HepG2 (cell line): ENCODE results near the gene SLC23A3. TPM values are rescaled to one million over a fixed set of nuclear protein-coding genes. Genes with fewer than 3 reads are reported as not detected.

Experiments
- ASH2L ChIP-seq: fragments of 300-600, 200-600 bp; sonication (generic); IDR thresholded peaks from 2 replicates; pipeline ENCODE4 v1.7.0; 2017; ENCODE audit warnings: low read depth, mild to moderate bottlenecking, moderate library complexity, mixed read lengths, low read length; ENCODE audit not compliant: insufficient read length
- CHD4 ChIP-seq: fragments of 200-600 bp; sonication (generic); IDR thresholded peaks from 2 replicates; pipeline ENCODE4 v1.7.0; 2017; ENCODE audit warnings: mild to moderate bottlenecking, low read length, borderline replicate concordance
- HNF1B ChIP-seq: sonication (generic); formaldehyde crosslinking; IDR thresholded peaks from 2 replicates; pipeline ENCODE4 v1.5.1; 2020; ENCODE audit warnings: mild to moderate bottlenecking, moderate library complexity, missing genetic modification reagents
- ISL2 ChIP-seq: sonication (generic); formaldehyde crosslinking; IDR thresholded peaks from 2 replicates; pipeline ENCODE4 v1.5.0; 2020; ENCODE audit warnings: missing genetic modification reagents
- MLLT10 ChIP-seq: sonication (generic); formaldehyde crosslinking; IDR thresholded peaks from 2 replicates; pipeline ENCODE4 v1.4.0; 2020; ENCODE audit warnings: missing genetic modification reagents
- POLR2G ChIP-seq: fragments of 200-400 bp; formaldehyde crosslinking; IDR thresholded peaks from 2 replicates; pipeline ENCODE4 v1.6.1; 2018; ENCODE audit warnings: mild to moderate bottlenecking, low read depth, low read length, moderate library complexity
- TEAD2 ChIP-seq: sonication (generic); formaldehyde crosslinking; IDR thresholded peaks from 2 replicates; pipeline ENCODE4 v1.9.0; 2021; ENCODE audit warnings: missing genetic modification reagents
- ZFY ChIP-seq: sonication (generic); formaldehyde crosslinking; IDR thresholded peaks from 2 replicates; pipeline ENCODE4 v1.4.0; 2020; ENCODE audit warnings: missing genetic modification reagents
- ZNF552 ChIP-seq: sonication (generic); formaldehyde crosslinking; IDR thresholded peaks from 2 replicates; pipeline ENCODE4 v1.9.0; 2022; ENCODE audit warnings: missing genetic modification reagents, mild to moderate bottlenecking, borderline replicate concordance
- ZNF678 ChIP-seq: sonication (generic); formaldehyde crosslinking; IDR thresholded peaks from 2 replicates; pipeline ENCODE4 v1.4.0; 2020; ENCODE audit warnings: mild to moderate bottlenecking, missing genetic modification reagents
- ZNF749 ChIP-seq: sonication (generic); formaldehyde crosslinking; IDR thresholded peaks from 2 replicates; pipeline ENCODE4 v1.8.0; 2022; ENCODE audit warnings: mild to moderate bottlenecking, missing genetic modification reagents, moderate library complexity, borderline replicate concordance
- polyA plus RNA-seq, 8 experiments: library from polyadenylated mRNA; depleted of rRNA in 3 of 8; stranded (reverse) in 7 of 8; unstranded in 1 of 8; fragments of >200 nt; fragmentation: Illumina TruSeq in 4 of 8; extraction: Trizol in 4 of 8; gene quantifications; 2 replicates each; pipeline versions ENCODE4 v1.2.1 to v1.2.3, GENCODE V29; 2011 to 2016; ENCODE audit warnings: low read depth in 4 of 8, missing spikeins in 1 of 8, mixed read lengths in 1 of 8; ENCODE audit not compliant: insufficient read depth in 1 of 8
- total RNA-seq, 5 experiments: library from RNA; depleted of rRNA; stranded (reverse); fragments of >200 nt; fragmentation: Illumina TruSeq; extraction: Trizol; gene quantifications; 2 replicates each; pipeline ENCODE4 v1.2.3, GENCODE V29; 2016; ENCODE audit warnings: low read depth in 1 of 5
- TF ChIP-seq, protein P1 (sequence below): sonication (generic); formaldehyde crosslinking; IDR thresholded peaks from 2 replicates; pipeline ENCODE4 v1.8.0; 2022; ENCODE audit warnings: mild to moderate bottlenecking, missing genetic modification reagents, borderline replicate concordance
- TF ChIP-seq, protein P2 (sequence below): sonication (generic); formaldehyde crosslinking; IDR thresholded peaks from 2 replicates; pipeline ENCODE4 v1.5.1; 2020; ENCODE audit warnings: mild to moderate bottlenecking, missing genetic modification reagents, moderate library complexity
- TF ChIP-seq, protein P3 (sequence below): IDR thresholded peaks from 2 replicates; pipeline ENCODE4 v1.6.1; 2016
- TF ChIP-seq, protein P4 (sequence below): sonication (generic); formaldehyde crosslinking; IDR thresholded peaks from 2 replicates; pipeline ENCODE4 v1.4.0; 2020; ENCODE audit warnings: mild to moderate bottlenecking, missing genetic modification reagents
- TF ChIP-seq, protein P5 (sequence below): sonication (generic); formaldehyde crosslinking; IDR thresholded peaks from 2 replicates; pipeline ENCODE4 v1.5.0; 2020; ENCODE audit warnings: missing genetic modification reagents, mild to moderate bottlenecking, borderline replicate concordance

Gene SLC23A3
- total and polyA plus RNA-seq, 2 of the 13 experiments (the other 11 are each of a cell fraction or from before 2014, with no cell fraction given): 0.38 to 0.78 TPM

- no peak for TF ChIP-seq TEAD2 (CRISPR knock-in tag)
- TF ChIP-seq POLR2G: peak; percentile 26; the same call in 1 of the 2 replicates
- no peak for TF ChIP-seq ZNF749 (CRISPR knock-in tag)
- TF ChIP-seq, protein P1, sequence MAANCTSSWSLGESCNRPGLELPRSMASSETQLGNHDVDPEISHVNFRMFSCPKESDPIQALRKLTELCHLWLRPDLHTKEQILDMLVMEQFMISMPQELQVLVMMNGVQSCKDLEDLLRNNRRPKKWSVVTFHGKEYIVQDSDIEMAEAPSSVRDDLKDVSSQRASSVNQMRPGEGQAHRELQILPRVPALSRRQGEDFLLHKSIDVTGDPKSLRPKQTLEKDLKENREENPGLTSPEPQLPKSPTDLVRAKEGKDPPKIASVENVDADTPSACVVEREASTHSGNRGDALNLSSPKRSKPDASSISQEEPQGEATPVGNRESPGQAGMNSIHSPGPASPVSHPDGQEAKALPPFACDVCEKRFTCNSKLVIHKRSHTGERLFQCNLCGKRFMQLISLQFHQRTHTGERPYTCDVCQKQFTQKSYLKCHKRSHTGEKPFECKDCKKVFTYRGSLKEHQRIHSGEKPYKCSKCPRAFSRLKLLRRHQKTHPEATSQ (CRISPR knock-in tag): no peak
- peak; percentile 19; the same call in 1 of the 2 replicates for TF ChIP-seq ZFY (CRISPR knock-in tag)
- TF ChIP-seq, protein P2, sequence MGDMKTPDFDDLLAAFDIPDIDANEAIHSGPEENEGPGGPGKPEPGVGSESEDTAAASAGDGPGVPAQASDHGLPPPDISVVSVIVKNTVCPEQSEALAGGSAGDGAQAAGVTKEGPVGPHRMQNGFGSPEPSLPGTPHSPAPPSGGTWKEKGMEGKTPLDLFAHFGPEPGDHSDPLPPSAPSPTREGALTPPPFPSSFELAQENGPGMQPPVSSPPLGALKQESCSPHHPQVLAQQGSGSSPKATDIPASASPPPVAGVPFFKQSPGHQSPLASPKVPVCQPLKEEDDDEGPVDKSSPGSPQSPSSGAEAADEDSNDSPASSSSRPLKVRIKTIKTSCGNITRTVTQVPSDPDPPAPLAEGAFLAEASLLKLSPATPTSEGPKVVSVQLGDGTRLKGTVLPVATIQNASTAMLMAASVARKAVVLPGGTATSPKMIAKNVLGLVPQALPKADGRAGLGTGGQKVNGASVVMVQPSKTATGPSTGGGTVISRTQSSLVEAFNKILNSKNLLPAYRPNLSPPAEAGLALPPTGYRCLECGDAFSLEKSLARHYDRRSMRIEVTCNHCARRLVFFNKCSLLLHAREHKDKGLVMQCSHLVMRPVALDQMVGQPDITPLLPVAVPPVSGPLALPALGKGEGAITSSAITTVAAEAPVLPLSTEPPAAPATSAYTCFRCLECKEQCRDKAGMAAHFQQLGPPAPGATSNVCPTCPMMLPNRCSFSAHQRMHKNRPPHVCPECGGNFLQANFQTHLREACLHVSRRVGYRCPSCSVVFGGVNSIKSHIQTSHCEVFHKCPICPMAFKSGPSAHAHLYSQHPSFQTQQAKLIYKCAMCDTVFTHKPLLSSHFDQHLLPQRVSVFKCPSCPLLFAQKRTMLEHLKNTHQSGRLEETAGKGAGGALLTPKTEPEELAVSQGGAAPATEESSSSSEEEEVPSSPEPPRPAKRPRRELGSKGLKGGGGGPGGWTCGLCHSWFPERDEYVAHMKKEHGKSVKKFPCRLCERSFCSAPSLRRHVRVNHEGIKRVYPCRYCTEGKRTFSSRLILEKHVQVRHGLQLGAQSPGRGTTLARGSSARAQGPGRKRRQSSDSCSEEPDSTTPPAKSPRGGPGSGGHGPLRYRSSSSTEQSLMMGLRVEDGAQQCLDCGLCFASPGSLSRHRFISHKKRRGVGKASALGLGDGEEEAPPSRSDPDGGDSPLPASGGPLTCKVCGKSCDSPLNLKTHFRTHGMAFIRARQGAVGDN: peak; percentile 29; the same call in 1 of the 2 replicates
- no peak for TF ChIP-seq ISL2
- no peak for TF ChIP-seq MLLT10 (CRISPR knock-in tag)
- TF ChIP-seq HNF1B (CRISPR knock-in tag): 0 out of 2 replicates have a peak, but pooled peaks have one; percentile 42
- no peak for TF ChIP-seq ZNF678 (CRISPR knock-in tag)
- TF ChIP-seq CHD4: no peak
- TF ChIP-seq, protein P3, sequence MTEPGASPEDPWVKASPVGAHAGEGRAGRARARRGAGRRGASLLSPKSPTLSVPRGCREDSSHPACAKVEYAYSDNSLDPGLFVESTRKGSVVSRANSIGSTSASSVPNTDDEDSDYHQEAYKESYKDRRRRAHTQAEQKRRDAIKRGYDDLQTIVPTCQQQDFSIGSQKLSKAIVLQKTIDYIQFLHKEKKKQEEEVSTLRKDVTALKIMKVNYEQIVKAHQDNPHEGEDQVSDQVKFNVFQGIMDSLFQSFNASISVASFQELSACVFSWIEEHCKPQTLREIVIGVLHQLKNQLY (CRISPR knock-in tag): no peak
- TF ChIP-seq ZNF552: no peak
- TF ChIP-seq, protein P4, sequence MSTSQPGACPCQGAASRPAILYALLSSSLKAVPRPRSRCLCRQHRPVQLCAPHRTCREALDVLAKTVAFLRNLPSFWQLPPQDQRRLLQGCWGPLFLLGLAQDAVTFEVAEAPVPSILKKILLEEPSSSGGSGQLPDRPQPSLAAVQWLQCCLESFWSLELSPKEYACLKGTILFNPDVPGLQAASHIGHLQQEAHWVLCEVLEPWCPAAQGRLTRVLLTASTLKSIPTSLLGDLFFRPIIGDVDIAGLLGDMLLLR: no peak
- TF ChIP-seq ASH2L: no peak
- TF ChIP-seq, protein P5, sequence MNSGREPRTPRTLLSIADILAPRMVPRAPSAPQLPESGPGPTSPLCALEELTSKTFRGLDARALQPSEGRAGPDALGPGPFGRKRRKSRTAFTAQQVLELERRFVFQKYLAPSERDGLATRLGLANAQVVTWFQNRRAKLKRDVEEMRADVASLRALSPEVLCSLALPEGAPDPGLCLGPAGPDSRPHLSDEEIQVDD (CRISPR knock-in tag): 0 out of 2 replicates have a peak, but pooled peaks have one; percentile 8
Observed at GRCh38 chr2:219171231-219171651, 1.4 kb upstream of the SLC23A3 start (continued).
